Endothelial cell (in vitro differentiated cells): ENCODE data around the gene SLC17A2. TPM values are rescaled to one million over a fixed set of nuclear protein-coding genes. Genes with fewer than 3 reads are reported as not detected.

Experiments
- DNase-seq: peaks from one replicate; pipeline ENCODE4 v3.0.0; 2021; ENCODE audit warnings: low spot score
- H3K27ac Mint-ChIP-seq: one replicate; pipeline ENCODE4 v1.8.0; 2021; ENCODE audit warnings: mixed read lengths, inconsistent platforms; ENCODE audit not compliant: unreplicated experiment
- H3K27me3 Mint-ChIP-seq: one replicate; pipeline ENCODE4 v1.8.0; 2021; ENCODE audit warnings: mild to moderate bottlenecking, moderate library complexity, mixed read lengths, inconsistent platforms; ENCODE audit not compliant: unreplicated experiment
- H3K36me3 Mint-ChIP-seq: one replicate; pipeline ENCODE4 v1.8.0; 2021; ENCODE audit warnings: mild to moderate bottlenecking, low read depth, mixed read lengths, inconsistent platforms; ENCODE audit not compliant: unreplicated experiment
- H3K4me1 Mint-ChIP-seq: one replicate; pipeline ENCODE4 v1.8.0; 2021; ENCODE audit warnings: mild to moderate bottlenecking, mixed read lengths, inconsistent platforms; ENCODE audit not compliant: unreplicated experiment
- H3K4me3 Mint-ChIP-seq: one replicate; pipeline ENCODE4 v1.8.0; 2021; ENCODE audit warnings: mild to moderate bottlenecking, mixed read lengths, inconsistent platforms; ENCODE audit not compliant: unreplicated experiment
- H3K9me3 Mint-ChIP-seq: one replicate; pipeline ENCODE4 v1.8.0; 2021; ENCODE audit warnings: mixed read lengths, inconsistent platforms; ENCODE audit not compliant: unreplicated experiment
- CTCF ChIP-seq: fragments of 200-600 bp; sonication (generic); IDR thresholded peaks from one replicate; pipeline ENCODE4 v1.5.0; 2021; ENCODE audit warnings: antibody characterized with exemption; ENCODE audit not compliant: unreplicated experiment
- total RNA-seq: library from RNA; stranded (reverse); fragmentation: NEBNext Ultra II Directional; extraction: Animal tissue kit (Norgen Biotek cat#: 25700); gene quantifications from one replicate; pipeline ENCODE4 v1.2.1, GENCODE V29; 2021; ENCODE audit not compliant: unreplicated experiment

SLC17A2 gene
- total RNA-seq, 1 donor from 2014 or later, result not detected

DNA sequence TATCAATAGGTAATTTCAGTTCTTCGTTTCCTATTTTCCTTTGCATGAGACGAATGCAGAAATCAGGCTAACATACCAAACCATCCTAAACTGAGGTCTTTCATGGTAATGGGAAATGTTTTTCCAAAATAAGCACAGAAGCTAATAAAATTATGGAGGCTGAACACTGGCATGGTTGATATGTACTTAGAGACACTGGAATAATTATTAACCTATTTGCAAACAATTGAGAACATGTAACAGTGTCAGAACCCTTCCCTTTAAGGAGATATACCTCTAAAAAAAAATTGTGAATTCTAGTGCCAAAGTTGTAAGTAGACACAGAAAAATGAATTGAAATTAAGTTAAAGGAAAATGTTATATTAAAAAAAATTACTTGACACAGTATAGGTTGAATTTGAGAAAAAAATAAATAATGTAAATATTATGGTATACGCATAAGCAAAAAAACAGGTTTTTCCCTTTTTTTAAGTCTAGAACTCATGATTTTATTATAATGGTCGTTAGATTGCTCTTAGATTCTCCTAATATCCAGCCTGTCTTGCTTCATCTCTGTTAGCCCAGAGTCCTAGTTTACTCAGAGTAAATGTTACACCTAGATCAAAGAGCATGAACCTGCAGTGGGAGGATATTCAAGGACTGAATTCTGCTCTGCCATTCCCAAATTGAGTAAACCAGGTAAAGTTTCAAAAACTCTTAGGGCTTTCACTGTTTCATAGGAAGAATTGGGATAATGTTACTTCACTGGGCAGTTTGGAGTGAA is 1.7 kb downstream of the SLC17A2 start:
- no peak overlapping the region for H3K4me3 Mint-ChIP-seq
- no peaks in the 10 kb centered on the region for H3K36me3 Mint-ChIP-seq
- no peak overlapping the region for H3K27ac Mint-ChIP-seq
- no peak for TF ChIP-seq CTCF
- no peak for DNase-seq
- H3K9me3 Mint-ChIP-seq, result no peaks in the 10 kb centered on the region
- H3K27me3 Mint-ChIP-seq, result no peaks in the 10 kb centered on the region
- no peaks in the 10 kb centered on the region for H3K4me1 Mint-ChIP-seq

GRCh38 chr6:25927756-25928216 is 2.7 kb downstream of the SLC17A2 start:
- no peak overlapping the region for H3K27ac Mint-ChIP-seq
- no peak for TF ChIP-seq CTCF
- no peaks in the 10 kb centered on the region for H3K4me1 Mint-ChIP-seq
- H3K27me3 Mint-ChIP-seq, result no peaks in the 10 kb centered on the region
- DNase-seq, result no peak
- no peak overlapping the region for H3K4me3 Mint-ChIP-seq
- H3K36me3 Mint-ChIP-seq, result no peaks in the 10 kb centered on the region
- no peaks in the 10 kb centered on the region for H3K9me3 Mint-ChIP-seq

- Mint-ChIP-seq H3K4me1 (no peaks in the 10 kb centered on the region), H3K4me3 (no peak overlapping the region), H3K27ac (no peak overlapping the region), H3K27me3 (no peaks in the 10 kb centered on the region), H3K36me3 (no peaks in the 10 kb centered on the region), H3K9me3 (no peaks in the 10 kb centered on the region)
- TF ChIP-seq CTCF, result no peak
- DNase-seq, result no peak
These were observed 3.3 kb downstream of the SLC17A2 start for GRCh38 chr6:25927178-25927577.

DNA sequence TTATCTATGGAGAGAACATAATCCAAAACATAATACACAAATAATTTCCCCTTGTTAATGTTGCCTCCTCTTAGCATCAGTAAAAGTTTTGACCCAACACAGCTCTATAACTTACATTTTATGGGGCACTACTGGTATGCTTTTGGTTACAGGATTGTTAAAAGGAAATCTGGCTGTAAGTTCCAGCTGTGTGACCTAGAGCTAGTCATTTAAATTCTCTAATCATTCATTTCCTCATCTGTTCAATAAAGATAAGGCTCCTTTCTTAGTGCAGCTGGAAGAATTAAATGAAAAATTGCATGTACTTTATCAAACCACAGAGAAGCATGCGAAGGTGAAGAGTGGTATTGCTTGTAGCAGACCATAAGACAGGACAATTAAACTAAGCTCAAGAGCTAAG is 4.6 kb downstream of the SLC17A2 start:
- Mint-ChIP-seq H3K27me3 (no peaks in the 10 kb centered on the region), H3K36me3 (no peaks in the 10 kb centered on the region), H3K27ac (no peak overlapping the region), H3K4me1 (no peaks in the 10 kb centered on the region), H3K9me3 (no peaks in the 10 kb centered on the region), H3K4me3 (no peak overlapping the region)
- TF ChIP-seq CTCF, result no peak
- no peak for DNase-seq

DNA sequence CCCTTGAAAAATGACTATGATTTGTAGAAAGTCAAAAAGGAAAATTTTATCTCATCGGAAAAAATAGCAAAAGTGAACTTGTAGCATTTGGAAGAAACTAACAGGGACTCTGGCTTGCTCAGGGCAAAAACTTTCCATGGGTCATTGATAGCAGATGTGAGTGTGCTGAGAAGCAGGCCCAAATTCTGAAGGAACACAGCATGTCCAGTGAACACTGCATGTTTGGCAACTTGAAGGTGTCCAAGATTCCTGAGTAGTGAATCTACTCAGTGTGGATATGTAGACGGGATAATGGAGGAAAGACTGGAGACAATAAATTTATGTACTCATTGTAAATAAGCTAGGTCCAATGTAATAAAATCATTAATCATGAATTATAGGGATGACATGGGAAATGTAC is 8.2 kb downstream of the SLC17A2 start:
- Mint-ChIP-seq H3K4me3 (no peak overlapping the region), H3K36me3 (no peaks in the 10 kb centered on the region), H3K9me3 (no peaks in the 10 kb centered on the region), H3K4me1 (no peaks in the 10 kb centered on the region), H3K27ac (no peak overlapping the region), H3K27me3 (no peaks in the 10 kb centered on the region)
- no peak for DNase-seq
- TF ChIP-seq CTCF, result no peak
